HEK293 (cell line): ENCODE measurements around the gene ADGRB3.
A peak's percentile ranks its signal among the peaks of the same experiment; 100 is the strongest.

ENCODE experiments used
- CTCF ChIA-PET: fragments of 350-600 bp; formaldehyde crosslinking; extraction: SDS; loops from one replicate; lab custom pipeline; 2021; ENCODE audit warnings: antibody characterized with exemption; lab: Yijun Ruan, JAX
- POLR2A ChIA-PET: fragments of 300-600 bp; formaldehyde crosslinking; extraction: SDS; loops from one replicate; lab custom pipeline; 2020; ENCODE audit warnings: antibody characterized with exemption, inconsistent platforms; lab: Yijun Ruan, JAX
- H3K27ac ChIP-seq: fragments of 200-500 bp; sonication (Bioruptor generic); 2 replicates; pipeline ENCODE4 v1.5.1; 2014; ENCODE audit warnings: low read depth, low read length, control low read depth, inconsistent platforms; ENCODE audit errors: extremely low read depth
- H3K36me3 ChIP-seq, 2 experiments: fragments of 200-500 bp in 1 of 2; sonication (Bioruptor generic) in 1 of 2; 1 replicate in 1 of 2; 2 replicates in 1 of 2; pipeline ENCODE4 v1.5.1; 2014 to 2017; ENCODE audit warnings: inconsistent platforms in 2 of 2, low read length in 2 of 2; ENCODE audit not compliant: control insufficient read depth in 2 of 2, insufficient read depth in 1 of 2
- H3K4me1 ChIP-seq: fragments of 200-500 bp; sonication (Bioruptor generic); 2 replicates; pipeline ENCODE4 v1.5.1; 2014; ENCODE audit warnings: mild to moderate bottlenecking, low read length, inconsistent platforms; ENCODE audit not compliant: control insufficient read depth, insufficient read depth
- H3K4me3 ChIP-seq: 2 replicates; pipeline ENCODE4 v1.5.1; 2011; ENCODE audit warnings: low read depth, mild to moderate bottlenecking, control low read depth, low read length, moderate library complexity
- H3K9me3 ChIP-seq: fragments of 200-500 bp; sonication (Bioruptor generic); 2 replicates; pipeline ENCODE4 v1.5.1; 2014; ENCODE audit warnings: low read depth, low read length, inconsistent platforms; ENCODE audit not compliant: control insufficient read depth, insufficient read depth
- GLIS1 ChIP-seq: fragments of 450-650 bp; formaldehyde crosslinking; IDR thresholded peaks from 2 replicates; pipeline ENCODE4 v1.5.1; 2016; ENCODE audit warnings: missing biosample characterization, missing genetic modification characterization
- GLIS2 ChIP-seq: fragments of 450-650 bp; formaldehyde crosslinking; IDR thresholded peaks from 2 replicates; pipeline ENCODE4 v1.5.1; 2016; ENCODE audit warnings: missing biosample characterization, missing genetic modification characterization
- HOXA7 ChIP-seq: sonication (generic); formaldehyde crosslinking; IDR thresholded peaks from 2 replicates; pipeline ENCODE4 v1.8.1; 2022; ENCODE audit warnings: missing genetic modification reagents, borderline replicate concordance
- KLF7 ChIP-seq: fragments of 450-650 bp; formaldehyde crosslinking; IDR thresholded peaks from 2 replicates; pipeline ENCODE4 v1.5.1; 2016; ENCODE audit warnings: missing biosample characterization, missing genetic modification characterization, borderline replicate concordance
- MEIS1 ChIP-seq: sonication (generic); formaldehyde crosslinking; IDR thresholded peaks from 2 replicates; pipeline ENCODE4 v1.8.1; 2022; ENCODE audit warnings: missing genetic modification reagents, mild to moderate bottlenecking, borderline replicate concordance
- OSR2 ChIP-seq: fragments of 450-650 bp; formaldehyde crosslinking; IDR thresholded peaks from 2 replicates; pipeline ENCODE4 v1.5.1; 2016; ENCODE audit warnings: missing biosample characterization, missing genetic modification characterization
- REPIN1 ChIP-seq: fragments of 450-650 bp; formaldehyde crosslinking; IDR thresholded peaks from 2 replicates; pipeline ENCODE4 v1.5.1; 2017; ENCODE audit warnings: missing biosample characterization, missing genetic modification characterization, low read depth
- ZBTB8A ChIP-seq: fragments of 450-650 bp; formaldehyde crosslinking; IDR thresholded peaks from 2 replicates; pipeline ENCODE4 v1.5.1; 2016; ENCODE audit warnings: missing biosample characterization, missing genetic modification characterization
- ZFP41 ChIP-seq: fragments of 450-650 bp; formaldehyde crosslinking; IDR thresholded peaks from 2 replicates; pipeline ENCODE4 v1.5.1; 2016; ENCODE audit warnings: missing biosample characterization, missing genetic modification characterization, borderline replicate concordance
- ZNF16 ChIP-seq: fragments of 450-650 bp; formaldehyde crosslinking; IDR thresholded peaks from 2 replicates; pipeline ENCODE4 v1.5.1; 2016; ENCODE audit warnings: low read depth, missing biosample characterization, missing genetic modification characterization
- ZNF214 ChIP-seq: fragments of 450-650 bp; formaldehyde crosslinking; IDR thresholded peaks from 2 replicates; pipeline ENCODE4 v1.5.1; 2017; ENCODE audit warnings: missing biosample characterization, mild to moderate bottlenecking, missing genetic modification characterization, borderline replicate concordance
- ZNF292 ChIP-seq: fragments of 450-650 bp; formaldehyde crosslinking; IDR thresholded peaks from 2 replicates; pipeline ENCODE4 v1.5.1; 2016; ENCODE audit warnings: low read depth, missing biosample characterization, missing genetic modification characterization, borderline replicate concordance
- ZNF324 ChIP-seq: fragments of 450-650 bp; formaldehyde crosslinking; IDR thresholded peaks from 2 replicates; pipeline ENCODE4 v1.5.1; 2016; ENCODE audit warnings: missing biosample characterization, missing genetic modification characterization
- ZNF366 ChIP-seq: fragments of 450-650 bp; formaldehyde crosslinking; conservative IDR thresholded peaks from 2 replicates; pipeline ENCODE4 v1.5.1; 2016; ENCODE audit warnings: missing biosample characterization, missing genetic modification characterization
- ZNF629 ChIP-seq: fragments of 450-650 bp; formaldehyde crosslinking; IDR thresholded peaks from 2 replicates; pipeline ENCODE4 v1.5.1; 2017; ENCODE audit warnings: missing biosample characterization, missing genetic modification characterization
- ZNF768 ChIP-seq: fragments of 450-650 bp; formaldehyde crosslinking; IDR thresholded peaks from 2 replicates; pipeline ENCODE4 v1.5.1; 2018; ENCODE audit warnings: missing biosample characterization, mild to moderate bottlenecking, missing genetic modification characterization
- ZNF830 ChIP-seq: fragments of 450-650 bp; IDR thresholded peaks from 2 replicates; pipeline ENCODE4 v1.5.0; 2018; ENCODE audit warnings: missing biosample characterization, missing genetic modification characterization, low read depth, mild to moderate bottlenecking, moderate library complexity
- TF ChIP-seq, protein P1 (sequence below): fragments of 450-650 bp; formaldehyde crosslinking; IDR thresholded peaks from 2 replicates; pipeline ENCODE4 v1.5.1; 2016; ENCODE audit warnings: missing biosample characterization, missing genetic modification characterization
- TF ChIP-seq, protein P2 (sequence below): fragments of 450-650 bp; formaldehyde crosslinking; IDR thresholded peaks from 2 replicates; pipeline ENCODE4 v1.5.1; 2016; ENCODE audit warnings: missing biosample characterization, missing genetic modification characterization
- TF ChIP-seq, protein P3 (sequence below): fragments of 450-650 bp; formaldehyde crosslinking; IDR thresholded peaks from 2 replicates; pipeline ENCODE4 v1.5.1; 2017; ENCODE audit warnings: missing biosample characterization, mild to moderate bottlenecking, missing genetic modification characterization, moderate library complexity
- TF ChIP-seq, protein P4 (sequence below): fragments of 450-650 bp; formaldehyde crosslinking; IDR thresholded peaks from 2 replicates; pipeline ENCODE4 v1.5.1; 2017; ENCODE audit warnings: missing biosample characterization, missing genetic modification characterization
- TF ChIP-seq, protein P5 (sequence below): fragments of 450-650 bp; formaldehyde crosslinking; IDR thresholded peaks from 2 replicates; pipeline ENCODE4 v1.5.1; 2016; ENCODE audit warnings: missing biosample characterization, missing genetic modification characterization
- TF ChIP-seq, protein P6 (sequence below): fragments of 450-650 bp; formaldehyde crosslinking; IDR thresholded peaks from 2 replicates; pipeline ENCODE4 v1.5.1; 2017; ENCODE audit warnings: missing biosample characterization, missing genetic modification characterization

Gene ADGRB3

DNA sequence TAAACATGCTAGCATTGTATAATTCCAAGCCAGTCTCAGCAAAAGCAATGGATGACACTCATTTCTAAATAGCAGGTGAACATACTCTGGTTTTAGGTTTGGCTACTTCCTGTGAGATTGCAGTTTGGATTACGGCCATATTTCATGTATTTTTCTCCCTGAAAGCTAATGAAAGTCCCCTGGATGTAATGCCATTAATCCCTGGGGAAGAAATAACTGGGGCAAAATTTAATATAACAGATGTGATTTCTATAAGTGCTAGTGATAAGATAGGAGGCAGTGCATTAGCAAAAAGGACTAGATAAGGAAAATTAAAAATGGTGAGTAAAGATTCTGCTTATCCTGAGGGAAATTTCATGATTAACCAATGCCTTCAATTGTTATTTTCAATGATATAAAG lies 238.2 kb downstream of the ADGRB3 start:
- Histone ChIP-seq H3K4me3 (no peak overlapping the region), H3K9me3 (no peaks in the 10 kb centered on the region), H3K36me3 (no peaks in the 10 kb centered on the region), H3K4me1 (no peaks in the 10 kb centered on the region), H3K27ac (no peak overlapping the region)
- TF ChIP-seq ZNF16 (no peak), MEIS1 (CRISPR knock-in tag) (no peak), ZNF768 (tag by site-specific recombination) (no peak)
- CTCF ChIA-PET = interaction anchor here (0.6 to 1.0 kb wide), 2 partner anchors 89 to 109 kb away, joined by 3 read pairs; no protein-coding TSS in a partner anchor
- POLR2A ChIA-PET = no interaction called here

DNA sequence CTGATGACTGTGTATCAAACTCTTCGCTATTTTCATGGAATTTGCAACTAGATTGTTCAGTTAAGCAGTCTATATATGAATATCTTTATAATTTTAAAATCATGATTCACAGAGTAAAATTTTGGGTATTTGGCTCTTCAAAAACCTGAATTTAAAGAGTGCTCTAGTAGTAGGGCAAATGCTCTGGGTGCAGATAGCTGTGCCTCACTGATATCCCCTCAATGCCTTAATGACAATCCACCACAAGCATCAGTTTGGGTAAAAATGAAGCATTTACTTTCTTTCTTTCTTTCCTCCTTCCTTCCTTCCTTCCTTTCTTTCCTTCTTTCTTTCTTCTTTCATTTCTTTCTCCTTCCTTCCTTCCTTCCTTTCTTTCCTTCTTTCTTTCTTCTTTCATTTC lies 239.7 kb downstream of the ADGRB3 start:
- no peaks in the 10 kb centered on the region for H3K36me3 ChIP-seq
- no peaks in the 10 kb centered on the region for H3K9me3 ChIP-seq
- ChIA-PET CTCF (interaction anchor here (0.6 to 1.3 kb wide), 2 partner anchors 9 to 1229 kb away, joined by 3 read pairs; no protein-coding TSS in a partner anchor), POLR2A (no interaction called here)
- no peak overlapping the region for H3K27ac ChIP-seq
- TF ChIP-seq ZNF214 (tag by site-specific recombination) = no peak
- 0 out of 2 replicates have a peak, but pooled peaks have one; percentile 15 for TF ChIP-seq ZNF366 (tag by site-specific recombination)
- TF ChIP-seq, all 188 proteins: peak for 1
- no peak overlapping the region for H3K4me3 ChIP-seq
- no peaks in the 10 kb centered on the region for H3K4me1 ChIP-seq

DNA sequence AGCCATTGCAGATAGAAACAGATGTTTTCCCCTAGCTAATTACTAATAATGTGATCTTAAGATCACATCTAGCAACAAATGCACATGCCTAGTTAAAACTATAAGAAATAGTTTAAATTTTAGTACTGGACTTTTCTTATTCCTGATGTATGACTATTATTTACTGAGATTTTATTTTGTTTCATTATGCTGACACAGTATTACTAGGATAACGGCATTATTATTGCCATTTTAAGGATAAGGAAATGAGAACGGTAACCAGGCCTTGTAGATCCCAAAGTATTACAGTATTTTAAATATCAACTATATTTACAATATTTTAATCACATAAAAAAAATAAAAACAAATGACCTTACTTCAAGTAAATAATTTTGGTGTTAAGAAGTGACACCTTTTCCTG lies 240.3 kb downstream of the ADGRB3 start:
- no peaks in the 10 kb centered on the region for H3K9me3 ChIP-seq
- H3K4me3 ChIP-seq = no peak overlapping the region
- ChIA-PET POLR2A (no interaction called here), CTCF (interaction anchor here (0.6 to 1.3 kb wide), 2 partner anchors 8 to 1228 kb away, joined by 3 read pairs; no protein-coding TSS in a partner anchor)
- H3K4me1 ChIP-seq = no peaks in the 10 kb centered on the region
- no peaks in the 10 kb centered on the region for H3K36me3 ChIP-seq
- H3K27ac ChIP-seq = no peak overlapping the region
- TF ChIP-seq ZNF324 (tag by site-specific recombination) = no peak
- TF ChIP-seq, protein P1, sequence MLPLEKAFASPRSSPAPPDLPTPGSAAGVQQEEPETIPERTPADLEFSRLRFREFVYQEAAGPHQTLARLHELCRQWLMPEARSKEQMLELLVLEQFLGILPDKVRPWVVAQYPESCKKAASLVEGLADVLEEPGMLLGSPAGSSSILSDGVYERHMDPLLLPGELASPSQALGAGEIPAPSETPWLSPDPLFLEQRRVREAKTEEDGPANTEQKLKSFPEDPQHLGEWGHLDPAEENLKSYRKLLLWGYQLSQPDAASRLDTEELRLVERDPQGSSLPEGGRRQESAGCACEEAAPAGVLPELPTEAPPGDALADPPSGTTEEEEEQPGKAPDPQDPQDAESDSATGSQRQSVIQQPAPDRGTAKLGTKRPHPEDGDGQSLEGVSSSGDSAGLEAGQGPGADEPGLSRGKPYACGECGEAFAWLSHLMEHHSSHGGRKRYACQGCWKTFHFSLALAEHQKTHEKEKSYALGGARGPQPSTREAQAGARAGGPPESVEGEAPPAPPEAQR (tag by site-specific recombination) = no peak
- TF ChIP-seq, protein P2, sequence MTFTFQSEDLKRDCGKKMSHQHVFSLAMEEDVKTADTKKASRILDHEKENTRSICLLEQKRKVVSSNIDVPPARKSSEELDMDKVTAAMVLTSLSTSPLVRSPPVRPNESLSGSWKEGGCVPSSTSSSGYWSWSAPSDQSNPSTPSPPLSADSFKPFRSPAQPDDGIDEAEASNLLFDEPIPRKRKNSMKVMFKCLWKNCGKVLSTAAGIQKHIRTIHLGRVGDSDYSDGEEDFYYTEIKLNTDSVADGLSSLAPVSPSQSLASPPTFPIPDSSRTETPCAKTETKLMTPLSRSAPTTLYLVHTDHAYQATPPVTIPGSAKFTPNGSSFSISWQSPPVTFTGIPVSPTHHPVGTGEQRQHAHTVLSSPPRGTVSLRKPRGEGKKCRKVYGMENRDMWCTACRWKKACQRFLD (tag by site-specific recombination) = no peak
- no peak for TF ChIP-seq HOXA7 (CRISPR knock-in tag)
- TF ChIP-seq, protein P3, sequence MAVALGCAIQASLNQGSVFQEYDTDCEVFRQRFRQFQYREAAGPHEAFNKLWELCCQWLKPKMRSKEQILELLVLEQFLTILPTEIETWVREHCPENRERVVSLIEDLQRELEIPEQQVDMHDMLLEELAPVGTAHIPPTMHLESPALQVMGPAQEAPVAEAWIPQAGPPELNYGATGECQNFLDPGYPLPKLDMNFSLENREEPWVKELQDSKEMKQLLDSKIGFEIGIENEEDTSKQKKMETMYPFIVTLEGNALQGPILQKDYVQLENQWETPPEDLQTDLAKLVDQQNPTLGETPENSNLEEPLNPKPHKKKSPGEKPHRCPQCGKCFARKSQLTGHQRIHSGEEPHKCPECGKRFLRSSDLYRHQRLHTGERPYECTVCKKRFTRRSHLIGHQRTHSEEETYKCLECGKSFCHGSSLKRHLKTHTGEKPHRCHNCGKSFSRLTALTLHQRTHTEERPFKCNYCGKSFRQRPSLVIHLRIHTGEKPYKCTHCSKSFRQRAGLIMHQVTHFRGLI (tag by site-specific recombination) = no peak
- TF ChIP-seq GLIS1 = no peak
- TF ChIP-seq GLIS2 (tag by site-specific recombination) = no peak
- TF ChIP-seq, protein P4, sequence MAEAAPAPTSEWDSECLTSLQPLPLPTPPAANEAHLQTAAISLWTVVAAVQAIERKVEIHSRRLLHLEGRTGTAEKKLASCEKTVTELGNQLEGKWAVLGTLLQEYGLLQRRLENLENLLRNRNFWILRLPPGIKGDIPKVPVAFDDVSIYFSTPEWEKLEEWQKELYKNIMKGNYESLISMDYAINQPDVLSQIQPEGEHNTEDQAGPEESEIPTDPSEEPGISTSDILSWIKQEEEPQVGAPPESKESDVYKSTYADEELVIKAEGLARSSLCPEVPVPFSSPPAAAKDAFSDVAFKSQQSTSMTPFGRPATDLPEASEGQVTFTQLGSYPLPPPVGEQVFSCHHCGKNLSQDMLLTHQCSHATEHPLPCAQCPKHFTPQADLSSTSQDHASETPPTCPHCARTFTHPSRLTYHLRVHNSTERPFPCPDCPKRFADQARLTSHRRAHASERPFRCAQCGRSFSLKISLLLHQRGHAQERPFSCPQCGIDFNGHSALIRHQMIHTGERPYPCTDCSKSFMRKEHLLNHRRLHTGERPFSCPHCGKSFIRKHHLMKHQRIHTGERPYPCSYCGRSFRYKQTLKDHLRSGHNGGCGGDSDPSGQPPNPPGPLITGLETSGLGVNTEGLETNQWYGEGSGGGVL (tag by site-specific recombination) = no peak
- no peak for TF ChIP-seq ZNF629 (tag by site-specific recombination)
- no peak for TF ChIP-seq ZNF830 (tag by site-specific recombination)
- TF ChIP-seq ZBTB8A (tag by site-specific recombination) = no peak
- no peak for TF ChIP-seq ZFP41
- TF ChIP-seq KLF7 = no peak
- TF ChIP-seq, protein P5, sequence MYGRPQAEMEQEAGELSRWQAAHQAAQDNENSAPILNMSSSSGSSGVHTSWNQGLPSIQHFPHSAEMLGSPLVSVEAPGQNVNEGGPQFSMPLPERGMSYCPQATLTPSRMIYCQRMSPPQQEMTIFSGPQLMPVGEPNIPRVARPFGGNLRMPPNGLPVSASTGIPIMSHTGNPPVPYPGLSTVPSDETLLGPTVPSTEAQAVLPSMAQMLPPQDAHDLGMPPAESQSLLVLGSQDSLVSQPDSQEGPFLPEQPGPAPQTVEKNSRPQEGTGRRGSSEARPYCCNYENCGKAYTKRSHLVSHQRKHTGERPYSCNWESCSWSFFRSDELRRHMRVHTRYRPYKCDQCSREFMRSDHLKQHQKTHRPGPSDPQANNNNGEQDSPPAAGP (tag by site-specific recombination) = no peak
- TF ChIP-seq ZNF292 = no peak
- TF ChIP-seq REPIN1 (tag by site-specific recombination) = no peak
- no peak for TF ChIP-seq OSR2 (tag by site-specific recombination)
- TF ChIP-seq, protein P6, sequence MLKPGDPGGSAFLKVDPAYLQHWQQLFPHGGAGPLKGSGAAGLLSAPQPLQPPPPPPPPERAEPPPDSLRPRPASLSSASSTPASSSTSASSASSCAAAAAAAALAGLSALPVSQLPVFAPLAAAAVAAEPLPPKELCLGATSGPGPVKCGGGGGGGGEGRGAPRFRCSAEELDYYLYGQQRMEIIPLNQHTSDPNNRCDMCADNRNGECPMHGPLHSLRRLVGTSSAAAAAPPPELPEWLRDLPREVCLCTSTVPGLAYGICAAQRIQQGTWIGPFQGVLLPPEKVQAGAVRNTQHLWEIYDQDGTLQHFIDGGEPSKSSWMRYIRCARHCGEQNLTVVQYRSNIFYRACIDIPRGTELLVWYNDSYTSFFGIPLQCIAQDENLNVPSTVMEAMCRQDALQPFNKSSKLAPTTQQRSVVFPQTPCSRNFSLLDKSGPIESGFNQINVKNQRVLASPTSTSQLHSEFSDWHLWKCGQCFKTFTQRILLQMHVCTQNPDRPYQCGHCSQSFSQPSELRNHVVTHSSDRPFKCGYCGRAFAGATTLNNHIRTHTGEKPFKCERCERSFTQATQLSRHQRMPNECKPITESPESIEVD (tag by site-specific recombination) = no peak
